ENCODE results near the gene SLC41A3.

SLC41A3 gene

GRCh38 chr3:126113733-126114442 lies 30.0 kb upstream of the SLC41A3 start:
- H3K4me3 ChIP-seq (ENCODE audit: low read length), result no peak overlapping the region
- no peak for TF ChIP-seq ZNF274 (IDR thresholded peaks at IDR 0.05; ENCODE audit: low read depth, low read length)

DNA sequence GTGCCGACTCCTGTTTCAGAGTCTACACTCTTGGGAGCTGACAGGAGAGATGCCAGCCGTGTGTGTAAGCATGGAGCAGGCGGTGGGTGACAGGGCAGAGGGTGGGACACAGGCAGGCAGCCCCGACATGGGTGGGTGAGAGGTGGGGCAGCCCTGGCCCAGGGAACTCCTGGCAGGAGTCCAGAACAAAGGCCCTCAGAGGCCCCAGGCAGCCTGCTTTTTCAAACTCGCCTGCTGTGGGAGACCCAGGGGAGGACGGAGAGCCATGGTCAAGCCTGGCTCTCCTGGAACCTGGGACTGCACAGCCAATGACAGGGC lies 29.3 kb upstream of the SLC41A3 start:
- TF ChIP-seq ZNF274 (IDR thresholded peaks at IDR 0.05; ENCODE audit: low read depth, low read length), result no peak
- H3K4me3 ChIP-seq (ENCODE audit: low read length), result no peak overlapping the region

DNA sequence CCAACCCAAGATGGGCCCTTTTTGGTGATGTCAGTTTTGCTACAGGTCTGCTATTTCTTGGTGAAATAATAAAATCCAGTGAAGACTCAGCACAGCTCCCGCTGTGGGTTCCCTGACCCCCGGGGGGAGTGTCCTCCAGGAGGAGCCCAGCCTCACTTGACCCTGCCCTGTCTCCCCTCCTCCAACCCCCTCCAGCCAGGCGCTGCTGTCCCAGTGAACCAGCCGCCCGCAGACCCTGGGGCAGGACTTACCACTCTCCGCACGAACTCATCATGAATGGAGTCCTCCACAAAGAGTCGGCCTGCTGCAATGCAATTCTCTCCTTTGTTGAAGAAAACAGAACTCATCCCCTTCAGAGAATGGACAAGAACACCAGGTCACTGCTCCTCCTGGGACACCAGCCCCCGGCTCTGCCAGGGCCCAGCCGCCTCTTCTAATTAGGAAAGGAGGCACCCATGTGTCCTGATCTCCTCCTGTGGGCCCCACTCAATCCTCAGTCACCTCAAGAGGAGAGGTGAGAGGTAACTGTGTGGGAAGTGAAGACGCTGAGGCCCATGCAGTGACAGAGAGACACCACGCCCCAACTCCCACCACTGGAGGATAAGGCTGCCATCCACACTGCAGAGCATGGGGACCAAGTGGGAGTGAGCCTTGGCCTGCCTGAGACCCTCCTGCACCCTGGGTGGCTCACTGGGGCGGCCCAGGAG lies 28.8 kb upstream of the SLC41A3 start:
- no peak overlapping the region for H3K4me3 ChIP-seq (ENCODE audit: low read length)
- no peak for TF ChIP-seq ZNF274 (IDR thresholded peaks at IDR 0.05; ENCODE audit: low read depth, low read length)

- no peak for TF ChIP-seq ZNF274 (IDR thresholded peaks at IDR 0.05; ENCODE audit: low read depth, low read length)
- H3K4me3 ChIP-seq (ENCODE audit: low read length), result no peak overlapping the region
Measured at GRCh38 chr3:126111566-126112475, 27.9 kb upstream of the SLC41A3 start.

- TF ChIP-seq ZNF274 (IDR thresholded peaks at IDR 0.05; ENCODE audit: low read depth, low read length), result no peak
- no peak overlapping the region for H3K4me3 ChIP-seq (ENCODE audit: low read length)
Measured at GRCh38 chr3:126111126-126111551, 27.2 kb upstream of the SLC41A3 start.

- no peak for TF ChIP-seq ZNF274 (IDR thresholded peaks at IDR 0.05; ENCODE audit: low read depth, low read length)
- no peak overlapping the region for H3K4me3 ChIP-seq (ENCODE audit: low read length)
Measured at GRCh38 chr3:126110431-126111125, 26.7 kb upstream of the SLC41A3 start.

- no peak for TF ChIP-seq ZNF274 (IDR thresholded peaks at IDR 0.05; ENCODE audit: low read depth, low read length)
Measured at GRCh38 chr3:126109880-126110235, 25.9 kb upstream of the SLC41A3 start.

DNA sequence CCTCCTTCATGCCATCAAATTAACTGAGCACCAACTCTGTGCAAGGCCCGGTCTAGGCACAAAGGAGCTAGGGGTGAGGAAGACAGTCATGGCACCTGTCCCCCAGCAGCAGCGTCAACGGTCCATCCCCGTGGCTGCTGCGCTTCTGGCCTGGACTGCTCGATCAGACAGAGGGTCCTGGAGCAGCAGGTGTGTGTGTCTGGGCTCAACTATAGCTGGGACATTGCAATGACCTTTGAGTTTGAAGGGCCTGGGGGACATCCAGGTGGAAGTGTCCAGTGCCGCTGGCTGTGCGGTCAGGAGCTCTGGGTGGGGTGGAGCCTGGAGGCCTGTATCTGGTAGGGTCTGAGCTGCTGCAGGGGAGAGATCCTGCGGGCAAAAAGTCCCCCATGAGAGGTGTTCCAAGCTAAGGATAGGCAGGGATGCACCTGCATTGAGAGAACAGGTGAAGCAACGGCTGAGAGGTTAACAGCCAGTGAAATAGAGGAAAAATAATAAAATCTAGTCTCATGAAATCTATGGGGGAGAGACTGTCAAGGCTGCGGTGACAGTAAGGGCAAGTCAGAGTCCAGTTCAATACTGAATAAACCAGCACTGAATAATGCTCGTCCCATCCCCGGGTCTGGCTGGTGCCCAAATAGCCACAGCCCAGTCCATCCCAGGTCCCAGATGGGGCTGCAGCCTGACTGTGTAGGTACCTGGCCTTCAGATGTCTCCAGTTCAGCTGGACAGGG lies 25.4 kb upstream of the SLC41A3 start:
- TF ChIP-seq ZNF274 (IDR thresholded peaks at IDR 0.05; ENCODE audit: low read depth, low read length), result no peak
- no peak overlapping the region for H3K4me3 ChIP-seq (ENCODE audit: low read length)

More at GRCh38 chr3:126109880-126110235, 25.9 kb upstream of the SLC41A3 start:
- no peak overlapping the region for H3K4me3 ChIP-seq (ENCODE audit: low read length)

GRCh38 chr3:126108676-126109050 lies 24.7 kb upstream of the SLC41A3 start:
- H3K4me3 ChIP-seq (ENCODE audit: low read length), result no peak overlapping the region
- TF ChIP-seq ZNF274 (IDR thresholded peaks at IDR 0.05; ENCODE audit: low read depth, low read length), result no peak

DNA sequence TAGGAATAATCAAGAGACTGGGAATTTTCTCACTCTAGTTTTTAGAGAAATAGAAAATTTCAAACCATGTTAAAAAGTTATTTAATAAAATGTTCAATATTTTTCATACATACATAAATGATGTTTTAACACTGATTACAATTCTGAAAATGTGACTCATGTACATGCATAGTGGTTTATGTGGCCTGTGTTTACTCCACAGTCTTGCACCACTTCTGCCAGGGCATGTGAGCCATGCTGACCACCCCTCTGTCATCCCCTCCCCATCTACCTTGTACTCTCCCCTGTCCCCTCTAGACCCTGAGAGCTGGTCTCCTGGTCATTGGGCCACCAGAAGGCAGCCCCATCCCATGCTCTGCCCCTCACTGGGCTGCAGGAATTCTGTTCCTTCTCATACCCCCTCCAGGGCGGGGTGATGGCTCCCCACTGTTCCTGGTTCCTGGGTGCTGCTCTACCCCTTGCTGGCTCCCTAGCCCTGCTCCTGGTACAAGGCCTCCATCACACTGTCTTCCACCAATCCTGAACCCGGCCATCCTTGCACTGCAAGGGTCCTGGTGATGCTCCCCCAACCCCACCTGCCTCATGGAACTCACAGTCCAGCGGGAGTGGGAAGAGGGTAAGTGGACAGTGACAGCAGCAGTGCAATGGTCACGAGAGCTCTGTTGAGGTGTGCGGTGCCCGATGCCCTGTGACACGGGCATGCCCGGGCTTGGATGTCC lies 24.2 kb upstream of the SLC41A3 start:
- H3K4me3 ChIP-seq (ENCODE audit: low read length), result no peak overlapping the region
- TF ChIP-seq ZNF274 (IDR thresholded peaks at IDR 0.05; ENCODE audit: low read depth, low read length), result no peak

- no peak for TF ChIP-seq ZNF274 (IDR thresholded peaks at IDR 0.05; ENCODE audit: low read depth, low read length)
- no peak overlapping the region for H3K4me3 ChIP-seq (ENCODE audit: low read length)
Measured at GRCh38 chr3:126107203-126107939, 23.4 kb upstream of the SLC41A3 start.
